Measurements from ENCODE around the gene TNRC6C.
"Not testable (repeated sequence)": the region's sequence is repeated elsewhere in the genome, so short reads cannot be mapped to it uniquely, and the experiment has no call there.

The TNRC6C gene

DNA sequence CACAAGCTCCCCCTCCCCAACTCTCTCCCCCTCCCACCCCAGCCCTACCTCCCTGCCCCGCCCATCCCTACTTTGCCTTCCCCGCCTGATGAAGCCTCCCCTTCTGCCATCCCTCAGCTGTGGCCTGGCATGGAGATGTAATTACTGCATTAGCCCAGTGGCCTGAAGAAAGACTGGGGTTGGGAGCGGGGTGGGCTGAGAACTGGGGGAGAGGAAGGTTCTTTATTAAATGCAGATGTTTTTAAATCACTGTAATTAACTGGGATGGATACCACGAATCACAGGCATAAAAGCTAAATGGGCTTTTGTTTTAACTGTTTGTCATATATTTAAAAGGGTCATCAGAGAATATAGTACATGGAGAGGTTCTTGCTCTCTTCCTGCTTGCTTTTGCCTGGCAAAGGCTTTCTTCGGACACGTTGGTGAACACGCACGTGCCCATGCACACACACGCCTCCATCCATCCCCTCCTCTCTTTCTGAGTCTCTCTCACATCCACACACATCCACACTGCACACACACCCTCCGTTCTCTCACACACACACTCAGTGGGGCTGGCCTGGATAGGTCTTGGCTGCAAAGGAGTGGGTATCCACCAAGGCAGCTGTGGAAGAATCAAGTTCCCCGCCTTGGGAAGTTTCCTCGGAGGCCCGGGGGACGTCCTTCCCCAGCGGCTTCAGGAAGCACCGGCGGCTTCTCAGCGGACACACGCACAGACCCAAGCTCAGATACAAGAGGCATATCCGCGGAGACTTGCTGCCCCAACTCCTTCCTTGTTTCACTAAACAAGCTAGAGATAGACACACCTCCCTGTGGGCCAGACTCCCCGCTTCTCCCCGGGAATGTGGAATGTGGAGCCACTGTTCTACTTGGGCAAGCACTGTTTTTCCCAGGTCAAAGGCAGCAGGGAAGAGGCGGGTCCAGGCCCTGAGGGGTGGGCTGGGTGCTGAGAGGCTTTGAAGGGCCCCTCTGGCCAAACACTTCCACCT is 27.4 kb upstream of the TNRC6C start:
- no peak for DNase-seq

- no peak for DNase-seq
Measured at GRCh38 chr17:77933777-77934398, 24.6 kb upstream of the TNRC6C start.

DNA sequence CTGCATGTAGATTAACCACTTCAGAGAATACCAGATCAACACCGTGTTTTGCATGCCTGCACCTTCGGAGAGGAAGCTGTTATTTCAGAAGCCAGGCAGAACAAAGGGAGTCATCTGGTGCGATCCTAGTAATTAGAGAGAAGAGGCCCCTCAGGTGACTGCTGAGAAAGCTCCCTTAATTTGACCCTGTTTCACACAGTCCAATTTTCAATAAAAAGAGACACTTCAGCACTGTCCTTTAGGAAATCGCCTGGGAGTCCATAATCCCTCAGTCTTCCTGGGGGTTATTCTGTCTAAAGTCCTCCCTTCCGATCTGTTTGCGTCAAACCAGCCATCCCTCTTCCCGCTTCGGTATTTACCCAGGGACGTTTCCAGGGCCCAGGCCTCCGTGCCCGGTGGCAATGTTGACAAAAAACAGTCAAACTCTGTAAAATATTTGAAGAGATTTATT is 23.4 kb upstream of the TNRC6C start:
- DNase-seq, result no peak

GRCh38 chr17:77935744-77936143 is 22.8 kb upstream of the TNRC6C start:
- not testable (repeated sequence) for DNase-seq

DNA sequence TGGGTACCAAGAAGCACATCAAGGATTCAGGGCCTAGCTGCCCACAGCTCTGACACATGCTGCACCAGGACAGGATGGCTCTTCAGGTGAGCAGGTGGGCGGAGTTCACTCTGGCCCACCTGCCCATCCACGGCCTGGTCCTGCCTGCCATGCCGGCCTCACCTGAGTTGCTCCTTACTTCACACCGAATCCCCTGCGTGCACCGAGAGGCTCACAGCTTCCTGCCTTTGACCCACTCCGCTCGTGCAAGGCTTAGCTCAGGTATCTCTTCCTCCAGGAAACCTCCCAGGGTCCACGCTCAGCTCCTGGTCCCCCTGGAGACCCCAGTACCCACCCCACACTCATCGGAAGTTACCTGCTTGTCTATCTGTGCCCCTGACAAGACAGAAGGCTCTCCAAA is 21.6 kb upstream of the TNRC6C start:
- DNase-seq, result no peak

DNA sequence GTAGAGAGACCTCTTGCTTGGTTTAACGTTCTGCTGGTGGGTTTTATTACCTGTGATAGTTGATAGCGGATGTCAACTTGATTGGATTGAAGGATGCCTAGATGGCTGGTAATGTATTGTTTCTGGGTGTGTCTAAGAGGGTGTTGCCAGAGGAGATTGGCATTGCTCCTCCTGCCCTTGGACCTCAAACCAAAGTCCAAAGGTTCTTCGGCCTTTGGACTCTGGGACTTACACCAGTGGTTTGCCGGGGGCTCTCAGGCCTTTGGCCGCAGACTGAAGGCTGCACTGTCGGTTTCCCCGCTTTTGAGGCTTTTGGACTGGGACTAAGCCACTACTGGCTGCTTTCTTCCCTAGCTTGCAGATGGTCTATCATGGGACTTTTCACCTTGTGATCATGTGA is 17.5 kb upstream of the TNRC6C start:
- no peak for DNase-seq

GRCh38 chr17:77942112-77942988 is 16.2 kb upstream of the TNRC6C start:
- no peak for DNase-seq

DNA sequence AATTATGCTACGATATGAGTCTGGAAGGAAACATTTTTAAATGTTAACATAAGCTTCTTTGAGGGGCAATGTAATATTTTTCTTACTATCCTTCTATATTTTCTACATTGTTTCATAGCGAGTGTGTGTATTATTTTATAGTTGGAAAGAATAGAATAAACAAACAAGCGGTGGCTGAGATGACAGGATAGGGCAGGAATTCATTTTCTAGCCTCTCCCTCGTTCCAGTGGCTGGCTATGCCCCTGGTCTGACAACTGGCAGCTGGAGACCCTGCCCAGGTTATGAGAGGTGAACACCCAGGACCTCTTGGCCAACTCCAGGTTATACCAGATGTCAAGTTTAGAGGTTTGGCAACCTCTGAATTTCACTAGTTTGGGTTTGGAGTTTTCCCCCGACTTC is 14.5 kb upstream of the TNRC6C start:
- peak; percentile 37 for DNase-seq

DNA sequence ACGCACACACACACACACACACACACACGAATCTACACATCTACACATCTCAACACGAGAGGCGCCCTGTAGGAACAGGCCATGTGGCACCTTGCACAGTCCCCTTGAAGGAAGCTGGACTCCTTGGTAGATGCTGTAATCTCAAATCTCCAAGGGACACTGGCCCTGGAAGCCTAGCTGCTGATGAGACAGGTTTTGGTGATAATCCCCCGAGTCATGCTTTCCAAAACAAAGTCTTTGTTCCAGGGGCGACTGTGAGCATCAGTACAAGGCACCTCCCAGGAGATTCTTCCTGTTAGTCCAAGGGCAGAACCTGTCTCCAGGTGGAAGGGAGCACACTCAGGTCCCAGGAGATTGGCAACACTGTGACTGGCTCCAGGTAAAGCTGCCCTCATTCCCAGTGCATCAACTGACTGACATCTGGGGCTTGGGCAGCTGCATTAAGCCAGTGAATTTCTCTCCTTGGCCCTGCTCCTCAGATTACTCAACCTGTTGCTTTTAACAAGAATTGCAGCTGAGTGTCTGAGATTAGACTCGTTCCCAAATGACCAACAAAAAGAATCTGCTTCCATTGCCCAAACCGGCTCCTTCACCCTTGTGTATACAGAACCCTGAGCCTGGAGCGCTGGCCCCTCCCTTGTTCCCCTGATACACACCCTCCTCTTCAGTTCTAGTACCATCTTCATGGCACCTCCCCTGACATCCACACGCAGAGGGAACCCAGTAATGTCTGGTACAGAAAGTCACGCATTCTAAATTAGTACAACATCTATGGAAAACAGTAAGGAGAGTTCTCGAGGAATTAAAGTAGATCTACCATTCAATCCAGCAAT is 13.9 kb upstream of the TNRC6C start:
- no peak for DNase-seq

- no peak for DNase-seq
Measured at GRCh38 chr17:77946900-77947645, 11.4 kb upstream of the TNRC6C start.

DNA sequence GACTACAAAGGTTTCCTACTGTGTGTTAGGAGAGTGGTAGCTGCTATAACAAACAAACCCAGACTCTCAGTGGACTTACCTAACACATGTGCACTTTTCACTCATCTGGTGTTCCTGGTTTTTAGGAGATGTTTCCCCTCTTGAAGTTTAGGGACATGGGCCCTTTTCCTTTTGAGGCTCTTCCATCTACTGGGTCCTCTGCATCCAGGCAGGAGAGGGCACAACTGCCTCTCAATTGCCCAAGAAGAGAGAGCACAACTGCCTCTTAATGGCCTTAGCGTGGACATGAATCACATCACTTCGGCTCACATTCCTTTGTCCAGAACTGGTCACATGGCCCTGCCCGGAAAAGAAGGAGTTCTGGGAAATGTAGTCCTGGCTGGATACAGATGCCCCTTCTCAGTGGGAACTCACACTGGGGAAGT is 9.8 kb upstream of the TNRC6C start:
- peak; percentile 28 for DNase-seq

GRCh38 chr17:77951123-77951522 is 7.4 kb upstream of the TNRC6C start:
- DNase-seq, result no peak

DNA sequence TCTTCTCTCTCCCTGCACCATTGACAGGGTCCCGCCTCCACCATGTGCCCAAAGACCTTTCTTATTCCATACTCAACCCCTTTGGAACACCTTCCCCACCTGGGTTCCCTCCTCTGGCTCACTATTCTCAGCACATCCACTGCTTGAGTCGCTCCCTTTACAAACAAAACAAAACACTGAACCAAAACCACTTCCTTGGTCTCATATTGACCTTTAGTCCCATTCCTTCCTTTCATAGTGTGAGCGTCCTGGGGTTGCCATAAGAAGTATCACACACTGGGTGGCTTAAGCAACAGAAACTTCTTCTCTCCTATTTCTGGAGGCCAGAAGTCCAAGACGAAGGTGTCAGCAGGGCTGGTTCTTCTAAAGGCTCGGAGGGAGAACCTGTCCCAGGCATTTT is 6.1 kb upstream of the TNRC6C start:
- DNase-seq, result no peak

DNA sequence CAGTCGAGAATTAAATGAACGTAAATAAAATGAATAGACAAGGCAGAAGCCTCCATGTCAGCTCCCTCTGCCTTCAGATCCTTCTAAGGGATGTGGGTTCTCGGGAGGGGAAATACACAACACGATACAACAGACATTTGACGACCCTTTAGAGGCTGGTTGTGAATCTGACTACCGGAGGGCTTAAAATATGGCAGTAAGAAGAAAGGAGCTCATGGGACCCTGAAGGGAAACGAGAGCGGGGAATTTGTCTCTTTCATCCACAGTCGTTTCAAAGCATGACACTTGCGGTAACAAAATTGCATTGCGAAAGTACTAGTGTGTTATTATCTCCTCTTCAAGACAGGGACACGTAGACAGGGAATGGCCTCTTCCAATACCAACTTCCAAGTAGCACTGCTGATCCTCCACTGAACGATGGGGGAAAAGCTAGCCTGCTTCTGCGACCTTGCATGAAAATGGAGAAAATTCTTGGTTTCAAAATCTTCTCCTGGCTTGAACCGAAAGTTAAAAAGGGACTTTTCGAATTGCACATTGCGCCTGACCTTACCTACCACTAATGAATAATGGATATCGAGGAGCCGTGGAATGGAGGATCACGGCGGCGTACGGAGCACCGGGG is 1.2 kb upstream of the TNRC6C start:
- peak; percentile 28 for DNase-seq

DNA sequence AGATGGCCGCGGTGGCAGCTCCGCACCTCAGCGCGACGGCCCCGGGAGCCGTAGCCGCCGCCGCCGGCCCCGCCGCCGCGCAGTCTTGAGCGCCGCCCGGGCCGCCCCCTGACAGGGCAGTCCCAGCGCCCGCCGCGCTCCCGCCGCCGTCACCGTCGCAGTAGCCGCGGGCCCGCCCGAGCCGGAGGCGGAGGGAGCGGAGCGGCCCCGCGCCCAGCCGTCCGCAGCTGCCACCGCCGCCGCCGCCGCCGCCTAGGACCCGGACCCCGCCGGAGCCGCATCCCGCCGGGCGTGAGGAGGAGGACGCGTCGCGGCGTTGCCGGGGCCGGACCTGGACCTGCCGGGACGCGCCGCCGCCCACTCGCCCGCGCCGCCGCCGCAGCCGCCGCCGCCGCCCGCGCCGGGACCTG is 218 bp downstream of the TNRC6C start:
- DNase-seq, result no peak

- no peak for DNase-seq
Measured at GRCh38 chr17:77959126-77959925, 823 bp downstream of the TNRC6C start.

DNA sequence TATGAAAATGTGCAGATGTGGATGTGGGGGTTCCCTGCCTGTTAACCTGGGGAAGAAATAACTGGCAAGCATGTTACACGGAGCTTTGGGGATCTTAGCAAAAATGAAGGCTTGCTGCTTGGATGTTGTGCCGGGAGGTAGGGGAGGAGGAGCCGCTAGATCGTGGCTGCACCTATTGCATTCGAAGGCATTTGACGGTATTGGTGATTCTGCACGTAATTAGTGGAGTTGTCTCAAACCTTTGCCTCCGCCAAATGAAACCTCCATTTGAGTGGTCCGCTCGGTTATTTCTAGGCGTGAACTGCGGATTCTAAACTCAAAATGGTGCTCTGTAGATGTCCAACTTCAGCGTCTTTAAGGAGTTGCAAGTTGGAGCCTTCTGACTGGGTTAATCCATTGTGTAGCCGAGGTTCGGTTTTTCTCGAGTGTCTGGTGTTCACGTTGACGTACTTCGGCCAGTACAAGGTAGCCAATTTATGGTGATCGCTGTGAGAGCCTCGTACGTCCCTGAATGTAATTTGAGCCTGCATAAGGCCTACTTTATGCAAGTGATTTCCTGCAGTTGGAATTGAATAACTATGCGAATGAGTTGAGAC is 1.5 kb downstream of the TNRC6C start:
- DNase-seq, result peak; percentile 11

- DNase-seq, result no peak
Measured at GRCh38 chr17:77961741-77962140, 3.2 kb downstream of the TNRC6C start.

- no peak for DNase-seq
Measured at GRCh38 chr17:77962348-77962747, 3.8 kb downstream of the TNRC6C start.

- DNase-seq, result peak; percentile 96
Measured at GRCh38 chr17:77963441-77963840, 4.9 kb downstream of the TNRC6C start.

Data from fibroblast of skin of right quadriceps (primary cell).